ENCODE measurements around the gene PTPN1.

The PTPN1 gene

GRCh38 chr20:50578778-50579165 lies 68.6 kb downstream of the PTPN1 start:
- no peak for FAIRE-seq

- FAIRE-seq, result no peak
Measured at GRCh38 chr20:50579511-50579910, 69.3 kb downstream of the PTPN1 start.

- FAIRE-seq, result no peak
Measured at GRCh38 chr20:50580016-50580747, 70.0 kb downstream of the PTPN1 start.

- no peak for FAIRE-seq
Measured at GRCh38 chr20:50580842-50581544, 70.8 kb downstream of the PTPN1 start.

- FAIRE-seq, result no peak
Measured at GRCh38 chr20:50582092-50582491, 71.9 kb downstream of the PTPN1 start.

GRCh38 chr20:50582591-50583234 lies 72.5 kb downstream of the PTPN1 start:
- FAIRE-seq, result no peak

GRCh38 chr20:50583442-50584150 lies 73.4 kb downstream of the PTPN1 start:
- FAIRE-seq, result no peak

- no peak for FAIRE-seq
Measured at GRCh38 chr20:50584687-50585086, 74.5 kb downstream of the PTPN1 start.

GRCh38 chr20:50585214-50585613 lies 75.0 kb downstream of the PTPN1 start:
- FAIRE-seq, result no peak

- FAIRE-seq, result no peak
Measured at GRCh38 chr20:50585678-50586077, 75.5 kb downstream of the PTPN1 start.

GRCh38 chr20:50586531-50587232 lies 76.5 kb downstream of the PTPN1 start:
- no peak for FAIRE-seq

GRCh38 chr20:50587291-50587961 lies 77.2 kb downstream of the PTPN1 start:
- FAIRE-seq, result no peak

- FAIRE-seq, result no peak
Measured at GRCh38 chr20:50588034-50588736, 78.0 kb downstream of the PTPN1 start.

GRCh38 chr20:50589548-50590347 lies 79.6 kb downstream of the PTPN1 start:
- no peak for FAIRE-seq

GRCh38 chr20:50590348-50590664 lies 80.1 kb downstream of the PTPN1 start:
- FAIRE-seq, result no peak

GRCh38 chr20:50591233-50591852 lies 81.2 kb downstream of the PTPN1 start:
- no peak for FAIRE-seq

- no peak for FAIRE-seq
Measured at GRCh38 chr20:50592282-50593004, 82.3 kb downstream of the PTPN1 start.

GRCh38 chr20:50593005-50593335 lies 82.8 kb downstream of the PTPN1 start:
- FAIRE-seq, result no peak

- no peak for FAIRE-seq
Measured at GRCh38 chr20:50594231-50594590, 84.0 kb downstream of the PTPN1 start.

Data from endometrium (tissue), 2 donors.